Pancreas (tissue), 10 donors: Measurements from ENCODE around the gene HEG1. TPM values are rescaled to one million over a fixed set of nuclear protein-coding genes. Genes with fewer than 3 reads are reported as not detected.

Source experiments
- ATAC-seq, 4 donors: fragments of 200-7000 bp; cut with Tn5 transposase; one replicate each; pipeline versions ENCODE4 v1.8.0 to v1.9.1; 2020; ENCODE audit warnings: mild to moderate bottlenecking in 4 of 4, moderate library complexity in 4 of 4
- DNase-seq, 6 donors: peaks; one replicate each; pipeline ENCODE4 v3.0.0-alpha.2; 2020
- FAIRE-seq: peaks from 2 replicates; lab custom pipeline; 2012; peaks lifted over from hg19 to GRCh38; lab: Jason Lieb, UNC
- H3K27ac ChIP-seq, 4 donors: fragments of 200-600 bp; sonication (generic); 1 replicate in 3 of 4; 2 replicates in 1 of 4; pipeline versions ENCODE4 v1.5.0 to v1.8.0; 2020
- H3K27me3 ChIP-seq, 4 donors: fragments of 200-600 bp; one replicate each; pipeline ENCODE4 v1.8.0; 2021
- H3K36me3 ChIP-seq, 3 donors: fragments of 200-600 bp; sonication (generic) in 1 of 3; one replicate each; pipeline versions ENCODE4 v1.5.0 to v1.8.0; 2020 to 2021
- H3K4me1 ChIP-seq, 3 donors: fragments of 200-600 bp; one replicate each; pipeline ENCODE4 v1.8.0; 2021
- H3K4me3 ChIP-seq, 4 donors: fragments of 200-600 bp; sonication (generic) in 2 of 4; one replicate each; pipeline versions ENCODE4 v1.5.0 to v1.8.0; 2020 to 2021
- H3K9me3 ChIP-seq, 4 donors: fragments of 200-600 bp; one replicate each; pipeline ENCODE4 v1.8.0; 2021
- WGBS, 2 donors: extraction: QIAGEN DNeasy Blood & Tissue Kit; methylation state at CpG; one replicate each; pipeline ENCODE4 v1.1.7; 2013; 5-methylcytosine and 5-hydroxymethylcytosine counted together
- intact Hi-C, 3 donors: fragments of 100-400 bp; cut with DNase I; formaldehyde crosslinking; loops; one replicate each; pipeline versions ENCODE4 v1.11.1 to v1.14.2; 2022
- polyA plus RNA-seq, 2 donors: library from polyadenylated mRNA; stranded (reverse); fragments of 200-250 nt; gene quantifications; one replicate each; pipeline ENCODE4 v1.2.3, GENCODE V29; 2013
- total RNA-seq, 6 donors: library from RNA; stranded (reverse); fragmentation: NEBNext Ultra II Directional in 4 of 6; extraction: Animal tissue kit (Norgen Biotek cat#: 25700) in 4 of 6; gene quantifications; one replicate each; pipeline versions ENCODE4 v1.2.1 to v1.2.4, GENCODE V29; 2021 to 2023
- TF ChIP-seq, protein P1 (sequence below), 4 donors: fragments of 200-600 bp; sonication (generic) in 3 of 4; IDR thresholded peaks; one replicate each; pipeline versions ENCODE4 v1.5.0 to v1.8.0; 2021; ENCODE audit warnings: antibody characterized with exemption in 4 of 4
- donor health status: healthy with polysubstance abuse.
- donor health status: DM: no; HTN: no; CAD: no; lungs with moderate emphysema.
- donor health status: DM: no; HTN: no; CAD: no.
- donor health status: control.
- donor health status: control.
- donor health status: Bipolar disorder and iron deficiency.
- donor health status: DM: yes; HTN: yes; CAD: no.
- donor health status: DM: no; HTN: no; CAD: no.
- donor health status: DM: no; HTN: no; CAD: no.
- donor health status: DM: yes; HTN: yes; CAD: no.

The HEG1 gene
- total and polyA plus RNA-seq, 8 donors: 9.6 to 36.6 (median 20.9) TPM

DNA sequence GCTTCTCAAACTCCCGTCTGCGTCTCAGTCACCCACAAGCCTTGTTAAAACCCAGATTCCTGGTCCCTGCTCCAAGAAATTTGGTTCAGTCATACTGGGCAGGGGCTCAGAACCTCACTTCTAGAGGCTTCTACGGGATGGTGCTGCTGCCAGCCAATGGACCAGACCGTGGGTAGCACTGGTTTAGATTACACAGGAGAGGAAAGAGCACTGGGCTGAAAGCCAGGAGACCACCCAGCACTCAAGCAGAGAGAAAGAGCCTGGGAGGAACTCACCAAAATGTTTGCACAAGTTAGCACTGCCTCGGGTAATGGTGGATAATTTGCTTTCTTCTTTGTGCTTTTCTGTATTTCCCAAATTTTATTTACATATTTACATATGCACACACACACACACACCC is 74.3 kb downstream of the HEG1 start:
- intact Hi-C loops: loop anchor here in 1 of 3 donors (10.0 kb wide), 1 partner anchor 47 kb away; the partner anchor contains the start of gene MUC13
- no peaks in the 10 kb centered on the region for H3K4me1 ChIP-seq
- no peak for ATAC-seq
- H3K27ac ChIP-seq: no peak overlapping the region
- H3K4me3 ChIP-seq: no peak overlapping the region
- DNase-seq: no peak
- no peaks in the 10 kb centered on the region for H3K36me3 ChIP-seq
- no peaks in the 10 kb centered on the region for H3K27me3 ChIP-seq
- 78 to 84% methylated on average over 5 of the region's 5 CpGs for WGBS, 2 donors
- no peaks in the 10 kb centered on the region for H3K9me3 ChIP-seq
- TF ChIP-seq, protein P1, sequence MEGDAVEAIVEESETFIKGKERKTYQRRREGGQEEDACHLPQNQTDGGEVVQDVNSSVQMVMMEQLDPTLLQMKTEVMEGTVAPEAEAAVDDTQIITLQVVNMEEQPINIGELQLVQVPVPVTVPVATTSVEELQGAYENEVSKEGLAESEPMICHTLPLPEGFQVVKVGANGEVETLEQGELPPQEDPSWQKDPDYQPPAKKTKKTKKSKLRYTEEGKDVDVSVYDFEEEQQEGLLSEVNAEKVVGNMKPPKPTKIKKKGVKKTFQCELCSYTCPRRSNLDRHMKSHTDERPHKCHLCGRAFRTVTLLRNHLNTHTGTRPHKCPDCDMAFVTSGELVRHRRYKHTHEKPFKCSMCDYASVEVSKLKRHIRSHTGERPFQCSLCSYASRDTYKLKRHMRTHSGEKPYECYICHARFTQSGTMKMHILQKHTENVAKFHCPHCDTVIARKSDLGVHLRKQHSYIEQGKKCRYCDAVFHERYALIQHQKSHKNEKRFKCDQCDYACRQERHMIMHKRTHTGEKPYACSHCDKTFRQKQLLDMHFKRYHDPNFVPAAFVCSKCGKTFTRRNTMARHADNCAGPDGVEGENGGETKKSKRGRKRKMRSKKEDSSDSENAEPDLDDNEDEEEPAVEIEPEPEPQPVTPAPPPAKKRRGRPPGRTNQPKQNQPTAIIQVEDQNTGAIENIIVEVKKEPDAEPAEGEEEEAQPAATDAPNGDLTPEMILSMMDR (IDR thresholded peaks at IDR 0.05): no peak
- no peak for FAIRE-seq

DNA sequence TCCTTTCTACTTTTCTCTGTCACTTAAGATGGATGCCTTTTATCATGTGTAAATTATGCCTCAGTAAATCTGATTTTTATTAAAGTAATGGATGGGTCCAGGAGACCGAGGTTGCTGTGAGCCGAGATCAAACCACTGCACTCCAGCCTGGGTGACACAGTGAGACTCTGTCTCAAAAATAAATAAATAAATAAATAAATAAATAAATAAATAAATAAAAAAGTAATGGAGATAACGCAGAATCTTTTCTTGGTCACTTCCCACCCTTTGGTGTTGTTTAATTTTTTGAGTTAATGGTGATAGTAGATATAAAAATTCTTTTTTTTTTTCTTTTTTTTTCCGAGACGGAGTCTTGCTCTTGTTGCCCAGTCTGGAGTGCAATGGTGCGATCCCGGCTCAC is 77.2 kb downstream of the HEG1 start:
- intact Hi-C loops: no loop called here
- no peaks in the 10 kb centered on the region for H3K4me1 ChIP-seq
- H3K36me3 ChIP-seq: no peaks in the 10 kb centered on the region
- FAIRE-seq (no peak), DNase-seq (no peak), ATAC-seq (no peak)
- H3K27me3 ChIP-seq: no peaks in the 10 kb centered on the region
- no peak overlapping the region for H3K27ac ChIP-seq
- TF ChIP-seq, protein P1 (IDR thresholded peaks at IDR 0.05): no peak
- no peaks in the 10 kb centered on the region for H3K9me3 ChIP-seq
- 94 to 96% methylated on average over 7 of the region's 7 CpGs for WGBS, 2 donors
- no peak overlapping the region for H3K4me3 ChIP-seq

DNA sequence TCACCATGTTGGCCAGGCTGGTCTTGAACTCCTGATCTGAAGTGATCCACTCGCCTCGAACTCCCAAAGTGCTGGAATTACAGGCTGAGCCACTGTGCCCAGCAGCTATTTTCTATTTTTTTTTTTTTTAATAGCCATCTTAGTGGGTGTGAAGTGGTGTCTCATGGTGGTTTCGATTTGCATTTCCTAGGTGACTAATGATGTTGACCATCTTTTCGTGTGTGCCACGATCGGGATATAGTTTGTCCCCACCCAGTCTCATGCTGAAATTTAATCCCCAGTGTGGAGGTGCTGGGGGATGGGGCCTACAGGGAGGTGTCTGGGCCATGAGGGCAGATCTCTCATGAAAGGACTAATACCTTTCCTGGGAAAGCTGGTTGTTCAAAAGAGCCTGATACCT is 79.4 kb downstream of the HEG1 start:
- H3K27ac ChIP-seq: no peak overlapping the region
- TF ChIP-seq, protein P1 (IDR thresholded peaks at IDR 0.05): no peak
- no peaks in the 10 kb centered on the region for H3K27me3 ChIP-seq
- no peaks in the 10 kb centered on the region for H3K9me3 ChIP-seq
- intact Hi-C loops: no loop called here
- peaks cover 6 to 13% (median 13%) of the 10 kb centered on the region in 3 donors for H3K4me1 ChIP-seq
- no peak for ATAC-seq
- no peak for FAIRE-seq
- no peak overlapping the region for H3K4me3 ChIP-seq
- no peaks in the 10 kb centered on the region for H3K36me3 ChIP-seq
- 88 to 96% methylated on average over 6 of the region's 6 CpGs for WGBS, 2 donors
- DNase-seq: no peak

DNA sequence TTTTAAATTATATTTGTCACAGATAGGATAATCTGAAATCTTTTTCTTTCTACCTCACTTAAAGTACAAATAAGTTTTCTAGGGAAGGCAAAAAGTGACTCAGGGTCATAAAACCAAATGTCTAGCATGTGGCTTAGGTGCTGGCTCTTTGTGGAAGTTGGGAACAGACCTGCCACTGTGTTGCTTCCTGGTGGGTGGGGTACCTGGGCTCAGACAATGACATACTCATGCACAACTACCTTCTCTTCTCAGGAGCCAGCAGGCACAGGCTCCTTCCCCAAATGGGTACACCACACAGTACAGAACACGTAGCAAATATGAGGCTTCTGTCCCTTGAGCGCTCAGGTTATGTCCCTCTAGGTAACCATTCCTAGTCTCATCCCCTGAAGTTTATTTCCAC is 81.1 kb downstream of the HEG1 start:
- intact Hi-C loops: no loop called here
- TF ChIP-seq, protein P1 (IDR thresholded peaks at IDR 0.05): no peak
- Histone ChIP-seq H3K27ac (no peak overlapping the region), H3K4me3 (no peak overlapping the region), H3K27me3 (no peaks in the 10 kb centered on the region), H3K36me3 (no peaks in the 10 kb centered on the region), H3K9me3 (no peaks in the 10 kb centered on the region), H3K4me1 (peaks cover 6 to 13% (median 13%) of the 10 kb centered on the region in 3 donors)
- DNase-seq: no peak
- no peak for FAIRE-seq
- 97 to 98% methylated on average over 2 of the region's 2 CpGs for WGBS, 2 donors
- peak in 1 of 4 donors; percentile 13 for ATAC-seq

DNA sequence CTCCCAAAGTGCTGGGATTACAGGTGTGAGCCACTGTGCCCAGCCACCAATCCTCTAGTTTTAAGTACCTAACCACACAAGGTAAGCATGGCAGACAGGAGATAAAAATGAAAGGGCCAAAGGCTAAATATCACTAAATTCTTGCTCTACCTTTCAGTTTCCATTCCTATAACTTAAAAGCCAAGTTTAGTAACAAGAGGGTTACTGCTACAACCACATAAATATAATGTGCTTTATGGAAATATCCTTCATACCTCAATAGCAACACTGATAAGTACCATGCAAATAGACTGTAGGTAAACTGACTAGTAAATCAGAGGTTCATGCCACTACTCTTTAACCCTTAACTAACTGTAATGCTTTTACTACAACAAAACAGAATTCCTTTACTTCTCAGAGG is 82.5 kb downstream of the HEG1 start:
- H3K27ac ChIP-seq: no peak overlapping the region
- intact Hi-C loops: no loop called here
- ATAC-seq (no peak), DNase-seq (no peak), FAIRE-seq (no peak)
- H3K9me3 ChIP-seq: no peaks in the 10 kb centered on the region
- H3K4me1 ChIP-seq: peaks cover 6 to 13% (median 13%) of the 10 kb centered on the region in 3 donors
- peaks cover 0 to 5% (median 0%) of the 10 kb centered on the region in 3 donors for H3K36me3 ChIP-seq
- H3K27me3 ChIP-seq: no peaks in the 10 kb centered on the region
- H3K4me3 ChIP-seq: no peak overlapping the region
- TF ChIP-seq, protein P1 (IDR thresholded peaks at IDR 0.05): no peak
